CD14-positive monocyte (primary cell): ENCODE measurements around the gene SDHAF1. TPM values are rescaled to one million over a fixed set of nuclear protein-coding genes. Genes with fewer than 3 reads are reported as not detected.
"Not testable (repeated sequence)": the region's sequence is repeated elsewhere in the genome, so short reads cannot be mapped to it uniquely, and the experiment has no call there.

Experiments used
- DNase-seq, 3 donors: peaks; one replicate each; pipeline ENCODE4 v3.0.0-alpha.2; 2011 to 2022
- H2AFZ ChIP-seq: 2 replicates; pipeline ENCODE4 v1.6.0; 2012; ENCODE audit warnings: mild to moderate bottlenecking, low read depth, low read length, inconsistent platforms; ENCODE audit not compliant: insufficient read depth, poor library complexity, severe bottlenecking
- H3K27ac ChIP-seq, 2 donors: 1 replicate in 1 of 2; 2 replicates in 1 of 2; pipeline ENCODE4 v1.5.1; 2012 to 2013; ENCODE audit warnings: low read length in 2 of 2, control low read depth in 1 of 2, inconsistent platforms in 1 of 2, low read depth in 1 of 2, mild to moderate bottlenecking in 1 of 2
- H3K27me3 ChIP-seq, 2 donors: one replicate each; pipeline versions ENCODE4 v1.6.0 to v1.6.1; 2011 to 2013; ENCODE audit warnings: low read length in 2 of 2; ENCODE audit not compliant: control insufficient read depth in 2 of 2, insufficient read depth in 2 of 2
- H3K36me3 ChIP-seq, 2 donors: replicated peaks in 1 of 2; 1 replicate in 1 of 2; 2 replicates in 1 of 2; pipeline versions ENCODE4 v1.5.1 to v1.6.1; 2012 to 2013; ENCODE audit warnings: low read length in 2 of 2, control low read depth in 1 of 2, inconsistent platforms in 1 of 2, mild to moderate bottlenecking in 1 of 2; ENCODE audit not compliant: insufficient read depth in 2 of 2, control insufficient read depth in 1 of 2
- H3K4me1 ChIP-seq, 2 donors: 1 replicate in 1 of 2; 2 replicates in 1 of 2; pipeline versions ENCODE4 v1.5.1 to v1.6.1; 2012 to 2013; ENCODE audit warnings: low read length in 2 of 2, control low read depth in 1 of 2, inconsistent platforms in 1 of 2, mild to moderate bottlenecking in 1 of 2, moderate library complexity in 1 of 2; ENCODE audit not compliant: insufficient read depth in 2 of 2, control insufficient read depth in 1 of 2
- H3K4me2 ChIP-seq: replicated peaks from 2 replicates; pipeline ENCODE3; 2012; ENCODE audit warnings: low read length, moderate library complexity, mild to moderate bottlenecking; ENCODE audit not compliant: poor library complexity, severe bottlenecking; ENCODE audit errors: extremely low read depth
- H3K4me3 ChIP-seq, 3 experiments: fragments of 200-600 bp in 1 of 3; sonication (generic) in 1 of 3; replicated peaks in 1 of 3; 1 replicate in 2 of 3; 2 replicates in 1 of 3; pipeline ENCODE4 v1.5.1; 2011 to 2013; ENCODE audit warnings: low read length in 3 of 3, mild to moderate bottlenecking in 3 of 3, control low read depth in 2 of 3, low read depth in 2 of 3, inconsistent platforms in 1 of 3, moderate library complexity in 1 of 3
- H3K79me2 ChIP-seq: 2 replicates; pipeline ENCODE4 v1.6.0; 2012; ENCODE audit warnings: mild to moderate bottlenecking, control low read depth, inconsistent platforms, low read length, moderate library complexity; ENCODE audit not compliant: insufficient read depth
- H3K9ac ChIP-seq: 2 replicates; pipeline ENCODE4 v1.6.0; 2017; ENCODE audit warnings: low read length, mild to moderate bottlenecking; ENCODE audit not compliant: insufficient read depth, poor library complexity, severe bottlenecking
- H3K9me3 ChIP-seq, 2 donors: replicated peaks in 1 of 2; 1 replicate in 1 of 2; 2 replicates in 1 of 2; pipeline versions ENCODE4 v1.5.1 to v1.6.1; 2012 to 2013; ENCODE audit warnings: low read length in 2 of 2, control low read depth in 1 of 2; ENCODE audit not compliant: control insufficient read depth in 1 of 2, insufficient read depth in 1 of 2
- H4K20me1 ChIP-seq: 2 replicates; pipeline ENCODE4 v1.6.0; 2012; ENCODE audit warnings: mild to moderate bottlenecking, low read length, control low read depth, moderate library complexity; ENCODE audit not compliant: insufficient read depth
- H3K27ac Mint-ChIP-seq, 7 donors: one replicate each; pipeline ENCODE4 v1.8.0; 2020; ENCODE audit warnings: mild to moderate bottlenecking in 7 of 7, mixed read lengths in 7 of 7, moderate library complexity in 6 of 7, inconsistent platforms in 2 of 7
- H3K27me3 Mint-ChIP-seq, 3 donors: one replicate each; pipeline ENCODE4 v1.8.0; 2021 to 2022; ENCODE audit warnings: low read depth in 3 of 3, mild to moderate bottlenecking in 3 of 3, mixed read lengths in 3 of 3, moderate library complexity in 3 of 3, inconsistent platforms in 1 of 3
- H3K36me3 Mint-ChIP-seq, 2 donors: one replicate each; pipeline ENCODE4 v1.8.0; 2020; ENCODE audit warnings: mixed read lengths in 2 of 2, inconsistent platforms in 1 of 2, mild to moderate bottlenecking in 1 of 2
- H3K4me1 Mint-ChIP-seq: one replicate; pipeline ENCODE4 v1.8.0; 2020; ENCODE audit warnings: mild to moderate bottlenecking, mixed read lengths
- H3K4me3 Mint-ChIP-seq, 2 donors: one replicate each; pipeline ENCODE4 v1.8.0; 2020; ENCODE audit warnings: mild to moderate bottlenecking in 2 of 2, mixed read lengths in 2 of 2, moderate library complexity in 1 of 2
- H3K9me3 Mint-ChIP-seq, 7 donors: one replicate each; pipeline ENCODE4 v1.8.0; 2020 to 2022; ENCODE audit warnings: mixed read lengths in 7 of 7, mild to moderate bottlenecking in 6 of 7, moderate library complexity in 6 of 7, inconsistent platforms in 2 of 7
- CTCF ChIP-seq: fragments of 200-600 bp; IDR thresholded peaks from one replicate; pipeline ENCODE4 v1.8.0; 2022; ENCODE audit warnings: antibody characterized with exemption, mild to moderate bottlenecking
- WGBS: methylation state at CpG from one replicate; pipeline ENCODE4 v1.1.5; 2013; ENCODE audit warnings: missing lambda C conversion rate; ENCODE audit not compliant: insufficient coverage; 5-methylcytosine and 5-hydroxymethylcytosine counted together
- intact Hi-C, 2 donors: fragments of 100-400 bp; cut with micrococcal nuclease; formaldehyde crosslinking; loops; one replicate each; pipeline versions ENCODE4 v1.15.0 to v1.15.1; 2023
- polyA plus RNA-seq, 3 donors: library from polyadenylated mRNA; depleted of rRNA in 1 of 3; unstranded in 2 of 3; stranded (reverse) in 1 of 3; fragments of 300-500 nt in 2 of 3; fragments of >200 nt in 1 of 3; fragmentation: Illumina TruSeq in 2 of 3; gene quantifications; 1 replicate in 2 of 3; 2 replicates in 1 of 3; pipeline ENCODE4 v1.2.3, GENCODE V29; 2012 to 2021

SDHAF1 gene
- polyA plus RNA-seq, 3 donors = 10.4 to 26.9 (median 19.0) TPM

- WGBS = no CpG with 5 or more reads among the region's 6 CpGs
- Histone ChIP-seq H3K27me3 (peaks cover 18 to 33% of the 10 kb centered on the region in 2 donors), H3K9me3 (peaks cover 8 to 9% of the 10 kb centered on the region in 2 donors), H3K36me3 (no peaks in the 10 kb centered on the region), H3K4me1 (peaks cover 16 to 31% of the 10 kb centered on the region in 2 donors), H2AFZ (no peak overlapping the region), H3K9ac (no peak overlapping the region), H3K27ac (no peak overlapping the region), H3K4me3 (no peak overlapping the region), H3K79me2 (no peaks in the 10 kb centered on the region), H3K4me2 (no peak overlapping the region), H4K20me1 (no peaks in the 10 kb centered on the region)
- Mint-ChIP-seq H3K27me3 (peaks cover 35 to 43% (median 40%) of the 10 kb centered on the region in 3 donors), H3K27ac (peak overlapping the region in 1 of 7 donors; percentile 43), H3K4me1 (peaks cover 35% of the 10 kb centered on the region), H3K4me3 (no peak overlapping the region), H3K36me3 (no peaks in the 10 kb centered on the region), H3K9me3 (peaks cover 5 to 30% (median 15%) of the 10 kb centered on the region in 7 donors)
- DNase-seq = no peak
- intact Hi-C loops = no loop called here
- no peak for TF ChIP-seq CTCF
Observed at GRCh38 chr19:35955881-35956634, 38.9 kb upstream of the SDHAF1 start.

- WGBS = 84% methylated on average over 5 of the region's 8 CpGs
- H3K27me3 Mint-ChIP-seq = peaks cover 35 to 51% (median 47%) of the 10 kb centered on the region in 3 donors
- DNase-seq, H3K36me3 Mint-ChIP-seq, H4K20me1 ChIP-seq, H3K36me3 ChIP-seq, H2AFZ ChIP-seq, H3K27ac Mint-ChIP-seq, H3K9me3 ChIP-seq, H3K79me2 ChIP-seq, H3K4me2 ChIP-seq, H3K4me3 ChIP-seq, intact Hi-C loops, H3K27ac ChIP-seq, H3K9ac ChIP-seq: not testable (repeated sequence)
- peaks cover 28% of the 10 kb centered on the region for H3K4me1 Mint-ChIP-seq
- Histone ChIP-seq H3K27me3 (peaks cover 18 to 38% of the 10 kb centered on the region in 2 donors), H3K4me1 (peaks cover 16 to 28% of the 10 kb centered on the region in 2 donors)
- peak overlapping the region in 1 of 2 donors; percentile 61 for H3K4me3 Mint-ChIP-seq
- H3K9me3 Mint-ChIP-seq = peaks cover 5 to 30% (median 17%) of the 10 kb centered on the region in 7 donors
Observed at GRCh38 chr19:35957411-35957810, 37.6 kb upstream of the SDHAF1 start.
